Activated CD4-positive, alpha-beta T cell treated with anti-CD3 and anti-CD28 coated beads, Interleukin-2, Interleukin-4, amounts not matched to agents 100 ng/mL and 50 ng/mL, durations not matched to agents 16 hours and 8 hours (primary cell): ENCODE results near the gene TSPAN3.

ENCODE experiments used
- DNase-seq: peaks from one replicate; pipeline ENCODE4 v3.0.0-alpha.2; 2020; ENCODE audit warnings: low spot score

The TSPAN3 gene

DNA sequence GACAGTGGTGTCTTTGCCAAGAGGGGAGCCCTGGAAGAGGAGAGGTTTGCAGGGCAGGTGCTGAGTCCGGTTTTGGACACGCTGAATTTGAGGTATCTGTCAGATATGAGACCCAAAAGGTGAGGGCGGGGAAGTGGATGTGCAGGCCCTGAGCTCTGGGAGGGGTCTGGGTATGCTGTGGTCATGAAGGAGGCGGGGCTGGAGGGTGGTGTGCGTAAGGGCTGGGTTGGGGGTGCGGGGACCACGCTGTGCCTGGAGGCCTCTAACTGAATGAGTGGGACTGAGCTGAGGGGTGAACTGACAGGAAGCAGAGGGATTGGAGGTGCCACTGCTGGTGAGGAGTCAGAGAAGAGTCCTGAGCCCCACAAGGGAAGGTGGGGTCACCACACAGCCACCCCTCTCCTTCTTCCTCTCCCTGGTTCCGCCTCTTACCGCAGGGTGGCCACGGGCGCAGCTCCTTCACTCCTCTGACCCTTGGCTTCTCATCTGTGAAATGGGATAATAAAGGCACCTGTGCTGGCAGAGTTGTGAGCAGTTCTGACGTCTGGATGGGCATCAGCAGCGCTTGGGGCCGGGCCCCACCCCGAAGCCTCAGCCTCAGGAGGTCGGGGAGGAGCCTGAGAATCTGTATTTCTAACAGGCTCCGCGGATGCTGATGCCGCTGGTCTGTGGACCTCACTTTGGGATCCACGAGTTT, 47.2 kb downstream of the TSPAN3 start:
- DNase-seq = no peak

DNA sequence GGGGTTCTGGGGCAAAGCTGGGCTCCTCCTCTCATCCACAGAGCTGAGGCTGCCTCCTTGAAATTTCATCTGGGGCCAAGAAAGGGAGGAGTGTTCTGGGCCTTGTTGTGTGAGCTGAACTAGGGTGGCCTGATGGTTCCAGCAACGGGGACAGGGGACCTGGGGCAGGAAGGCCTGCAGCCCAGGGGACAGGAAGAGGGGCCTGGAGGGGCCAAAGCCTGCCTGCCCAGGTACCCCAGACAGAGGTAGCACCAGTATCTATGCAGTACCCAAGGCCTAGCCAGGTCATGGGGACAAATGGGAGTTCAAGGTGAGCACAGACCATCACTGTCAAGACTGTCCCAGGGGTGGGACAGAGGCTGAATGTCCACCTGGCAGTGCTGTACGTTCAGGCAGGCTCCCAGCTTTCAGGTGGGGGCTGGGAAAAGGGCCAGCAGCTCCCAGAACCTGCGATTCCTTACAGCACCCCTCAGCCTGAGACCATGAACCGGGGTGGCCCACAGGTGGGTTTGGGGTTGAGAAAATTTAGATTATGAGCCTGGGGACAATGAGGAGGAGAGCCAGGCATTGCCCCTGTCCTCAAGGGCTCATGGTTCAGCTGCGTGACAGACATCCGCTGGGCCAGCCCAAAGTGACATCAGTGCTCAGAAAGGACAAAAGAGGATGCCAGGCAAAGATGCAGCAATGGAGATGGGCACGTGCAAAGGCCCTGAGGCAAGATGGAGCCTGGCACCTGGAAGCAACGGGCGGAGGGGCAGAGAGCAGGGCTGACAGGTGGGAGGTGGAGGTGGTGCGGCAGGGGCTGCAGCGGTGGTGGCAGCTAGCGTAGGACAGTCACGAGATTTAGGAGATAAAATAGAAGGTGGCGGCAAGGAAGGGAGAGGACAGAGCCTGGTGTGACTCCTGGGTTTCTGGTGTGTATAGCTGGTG, 48.0 kb downstream of the TSPAN3 start:
- no peak for DNase-seq

DNA sequence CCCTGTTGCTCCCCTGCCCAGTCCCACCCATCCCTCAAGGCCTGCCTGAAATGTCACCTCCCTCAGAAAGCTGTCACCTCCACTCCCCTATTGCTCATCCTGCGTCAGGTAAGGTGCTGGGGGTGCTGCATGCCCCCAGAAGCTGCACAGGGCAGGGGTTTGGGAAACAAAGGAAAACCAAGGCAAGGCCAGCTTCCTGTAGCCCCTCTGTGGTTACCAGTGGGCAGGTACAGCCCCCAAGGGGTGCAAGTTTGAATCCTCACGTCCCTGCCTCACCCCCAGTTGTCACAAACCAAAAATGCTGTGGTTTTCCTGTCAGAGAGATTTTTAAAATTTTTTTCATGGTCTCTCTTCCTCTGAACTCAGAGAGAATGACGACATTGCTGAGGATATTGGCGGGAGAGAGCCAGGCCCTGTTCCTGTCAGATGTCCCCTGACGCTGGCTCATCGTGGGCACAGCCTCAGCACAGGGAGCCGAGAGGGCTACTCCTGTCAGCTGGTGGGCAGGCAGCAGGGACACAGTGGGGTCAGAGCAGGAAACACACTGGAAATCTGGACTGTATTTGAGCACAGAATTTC, 49.0 kb downstream of the TSPAN3 start:
- DNase-seq = peak; percentile 81

DNA sequence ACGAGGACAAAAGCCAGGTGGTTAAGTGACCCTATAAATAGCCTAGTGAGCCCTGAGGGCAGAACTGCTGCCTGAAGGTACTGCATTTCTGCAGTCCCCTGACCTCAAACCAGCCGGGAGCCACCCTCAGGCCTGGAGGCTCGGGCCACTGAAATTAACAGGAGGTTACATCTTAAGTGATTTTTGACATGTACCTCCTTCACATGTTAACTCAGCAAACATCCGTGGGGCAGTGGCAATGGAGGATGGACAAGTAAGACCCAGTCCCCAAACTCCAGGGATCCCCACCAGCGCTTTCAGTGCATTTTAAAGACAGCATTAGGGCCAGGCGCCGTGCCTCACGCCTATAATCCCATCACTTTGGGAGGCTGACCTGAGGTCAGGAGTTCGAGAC, 49.8 kb downstream of the TSPAN3 start:
- no peak for DNase-seq

DNA sequence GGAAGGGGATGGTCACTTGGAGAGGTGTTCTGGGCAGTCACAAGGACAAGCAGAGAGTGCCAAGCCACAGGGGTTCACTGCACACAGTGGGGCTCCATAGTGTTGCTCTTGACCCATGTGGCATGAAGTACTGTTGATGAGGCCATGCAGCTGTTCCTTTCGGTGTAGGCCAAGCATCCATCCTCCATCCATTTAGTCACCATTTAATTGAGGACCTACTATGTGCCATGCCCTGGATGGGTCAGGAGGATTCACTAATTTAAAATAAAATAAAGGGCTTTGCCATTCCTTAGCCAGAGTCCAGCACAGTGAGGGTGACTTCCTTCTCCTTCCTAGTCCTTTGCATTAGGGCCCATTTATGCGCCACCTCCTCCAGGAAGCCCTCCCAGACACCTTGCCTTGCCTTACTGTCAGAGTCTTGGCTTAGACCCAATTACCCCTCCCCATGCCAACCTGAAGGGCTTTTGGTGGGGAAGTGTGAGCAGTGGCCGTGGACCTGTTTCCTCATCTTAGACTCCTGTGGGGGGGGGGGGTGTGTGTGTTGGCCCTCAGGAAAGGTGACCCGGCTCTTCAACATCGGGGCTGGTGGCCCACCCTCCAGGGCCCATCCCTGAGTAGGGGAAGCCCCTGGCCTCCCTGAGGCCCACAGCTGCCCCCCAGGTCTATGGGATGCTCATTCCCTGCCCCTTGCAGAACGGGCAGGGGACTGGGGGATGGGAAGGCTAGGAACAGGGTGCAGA, 50.4 kb downstream of the TSPAN3 start:
- no peak for DNase-seq

DNA sequence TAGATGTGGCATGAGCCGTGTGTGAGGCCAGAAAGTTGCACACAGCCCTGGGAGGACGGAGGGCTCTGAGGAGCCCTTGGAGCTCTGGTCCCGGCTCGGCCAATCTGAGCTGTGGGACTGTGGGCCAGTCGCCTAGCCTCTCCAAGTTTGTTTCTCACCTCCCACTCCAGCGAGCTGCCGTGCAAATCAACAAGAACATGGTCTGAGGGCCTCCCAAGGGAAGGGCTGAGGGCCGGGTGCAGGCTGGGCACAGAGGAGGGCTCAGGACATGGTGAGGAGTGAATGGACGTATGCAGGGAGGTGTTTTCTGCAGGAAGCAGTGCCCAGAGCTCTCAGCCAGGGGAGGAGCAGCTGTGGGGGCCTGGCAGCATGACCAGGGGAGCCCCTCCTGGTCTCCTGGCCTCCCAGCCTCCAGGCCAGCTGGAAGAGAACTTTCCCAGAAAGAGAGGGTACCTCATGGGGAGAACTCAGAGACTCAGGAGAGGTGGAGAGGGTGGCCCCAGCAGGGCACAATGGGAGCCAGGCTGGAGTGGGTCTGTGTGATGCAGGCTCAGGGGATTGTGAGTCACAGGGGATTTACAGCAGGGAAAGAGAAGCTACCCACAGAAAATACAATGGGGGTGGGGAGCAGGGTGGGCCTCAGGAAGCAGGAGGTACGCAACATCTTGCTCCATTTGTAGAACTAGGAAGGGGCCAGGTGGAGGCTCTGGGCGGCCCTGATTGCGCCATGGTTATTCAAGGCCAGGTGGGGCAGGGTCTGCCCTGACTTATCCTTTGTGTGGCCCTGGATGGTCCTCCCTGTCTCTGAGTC, 51.2 kb downstream of the TSPAN3 start:
- no peak for DNase-seq

DNA sequence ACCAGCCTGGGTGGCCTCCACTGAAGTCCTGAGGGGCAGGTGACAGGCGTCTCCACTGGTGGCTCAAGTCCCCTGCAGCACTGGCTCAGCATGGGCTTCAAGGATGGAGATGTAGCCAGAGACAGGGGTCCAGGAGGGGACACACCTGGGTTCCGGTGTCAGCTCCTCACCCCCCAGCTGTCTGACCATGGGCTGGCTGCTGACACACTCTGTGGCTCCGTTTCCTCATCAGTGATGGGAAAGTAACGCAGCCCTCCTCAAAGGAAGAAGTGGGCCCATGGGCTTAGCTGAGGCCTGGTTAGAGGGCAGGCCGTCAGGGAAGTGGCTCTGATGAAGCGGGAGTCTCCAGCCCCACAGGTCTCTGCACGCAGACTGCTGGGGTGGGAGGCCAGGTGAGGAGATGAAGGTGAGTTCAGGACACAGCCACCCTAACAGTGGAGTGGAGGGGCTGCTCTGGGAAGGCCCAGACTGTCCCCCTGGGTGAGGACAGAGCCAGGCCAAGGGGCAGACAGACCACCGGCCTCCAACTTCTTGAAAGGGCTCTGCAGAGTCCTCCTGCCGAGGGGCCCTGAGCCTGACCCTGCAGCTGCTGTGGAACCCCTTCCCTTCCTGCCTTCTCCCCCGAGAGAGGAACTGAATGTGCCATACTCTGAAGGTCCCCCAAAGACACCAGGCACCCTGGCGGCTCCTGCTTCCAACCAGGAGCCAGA, 52.0 kb downstream of the TSPAN3 start:
- DNase-seq = no peak

DNA sequence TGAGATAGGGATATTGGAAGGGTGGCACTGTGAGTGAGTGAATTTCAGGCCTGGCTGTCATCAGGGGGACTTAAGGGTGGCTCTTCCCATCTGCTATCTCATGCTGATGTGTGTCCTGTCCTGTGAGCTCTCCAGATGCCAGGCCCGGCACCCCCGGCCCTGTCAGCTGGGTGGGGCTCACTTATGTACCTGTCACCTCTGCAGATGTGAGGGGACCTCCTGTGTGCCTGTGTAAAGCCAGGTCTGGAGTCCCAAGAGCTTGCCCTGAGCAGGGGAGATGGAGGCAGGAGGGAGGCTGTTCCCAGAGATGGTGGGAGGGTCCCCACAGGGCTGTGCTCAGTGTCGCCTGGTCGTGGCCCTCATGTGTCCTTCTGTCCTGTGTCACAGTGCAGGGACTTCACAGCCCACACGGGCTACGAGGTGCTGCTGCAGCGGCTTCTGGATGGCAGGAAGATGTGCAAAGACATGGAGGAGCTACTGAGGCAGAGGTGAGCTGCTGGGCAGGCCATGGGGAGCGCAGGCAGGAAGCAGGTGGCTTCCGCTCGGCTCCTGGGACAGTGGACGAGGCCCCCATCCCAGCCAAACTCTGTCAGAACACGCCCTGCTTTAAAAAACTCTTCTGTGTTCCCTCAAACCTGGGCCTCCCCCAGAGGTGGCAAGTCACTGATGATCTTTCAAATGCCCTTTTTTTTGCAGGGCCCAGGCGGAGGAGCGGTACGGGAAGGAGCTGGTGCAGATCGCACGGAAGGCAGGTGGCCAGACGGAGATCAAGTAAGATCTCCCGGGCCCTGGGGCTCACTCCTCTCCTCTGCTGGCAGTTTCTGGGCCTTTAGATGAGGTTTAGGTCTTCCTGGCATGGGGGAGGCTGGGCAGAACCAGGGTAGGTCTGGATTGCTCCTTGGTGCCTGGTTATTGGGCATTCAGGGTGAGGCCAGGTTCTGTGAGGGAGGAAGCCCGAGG, 52.9 kb downstream of the TSPAN3 start:
- DNase-seq = no peak

DNA sequence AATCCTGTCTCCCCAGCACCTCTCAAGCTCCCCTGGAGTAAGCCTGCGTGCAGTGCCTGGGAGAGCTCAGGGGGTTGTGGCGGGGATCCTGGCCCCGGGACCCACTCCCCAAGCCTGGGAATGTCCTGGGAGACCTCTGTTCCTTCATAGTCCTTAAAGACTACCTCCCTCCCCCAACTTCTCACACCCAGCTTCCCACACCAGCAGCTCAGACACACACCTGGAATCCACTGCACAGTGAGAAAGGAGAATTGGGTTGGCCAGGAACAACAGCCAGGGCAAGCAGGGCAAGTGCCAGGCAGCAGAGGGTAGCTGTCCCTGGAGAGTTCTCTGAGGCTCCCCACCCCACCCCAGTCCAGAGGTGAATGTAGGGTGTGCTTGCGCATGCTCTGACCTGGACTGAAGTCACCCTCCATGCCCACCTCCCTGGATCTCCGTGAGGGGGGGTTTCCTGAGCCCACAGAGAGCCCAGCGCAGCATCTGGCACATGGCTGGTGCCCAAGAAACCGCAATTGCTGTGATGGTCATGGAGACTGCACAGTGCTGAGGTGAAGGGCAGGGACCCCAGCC, 53.7 kb downstream of the TSPAN3 start:
- DNase-seq = no peak

DNA sequence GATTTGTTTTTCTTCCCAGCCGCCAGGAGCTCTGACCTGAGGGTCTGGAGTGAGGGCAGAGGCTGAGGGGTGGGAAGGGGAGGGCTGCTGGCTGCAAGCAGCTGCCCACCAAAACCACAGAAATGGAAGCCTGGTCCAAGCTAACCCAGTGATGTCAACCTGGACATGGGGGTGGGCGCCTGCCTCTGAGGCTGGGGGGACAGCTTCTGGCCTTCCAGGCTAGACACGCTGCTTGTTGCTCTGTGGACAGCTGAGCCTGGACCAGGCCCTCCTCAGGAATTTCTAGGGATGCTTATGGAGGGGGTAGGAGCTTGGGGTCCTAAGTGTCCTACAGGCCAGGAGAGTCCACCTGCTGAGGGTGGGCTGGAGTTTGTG, 54.6 kb downstream of the TSPAN3 start:
- no peak for DNase-seq

DNA sequence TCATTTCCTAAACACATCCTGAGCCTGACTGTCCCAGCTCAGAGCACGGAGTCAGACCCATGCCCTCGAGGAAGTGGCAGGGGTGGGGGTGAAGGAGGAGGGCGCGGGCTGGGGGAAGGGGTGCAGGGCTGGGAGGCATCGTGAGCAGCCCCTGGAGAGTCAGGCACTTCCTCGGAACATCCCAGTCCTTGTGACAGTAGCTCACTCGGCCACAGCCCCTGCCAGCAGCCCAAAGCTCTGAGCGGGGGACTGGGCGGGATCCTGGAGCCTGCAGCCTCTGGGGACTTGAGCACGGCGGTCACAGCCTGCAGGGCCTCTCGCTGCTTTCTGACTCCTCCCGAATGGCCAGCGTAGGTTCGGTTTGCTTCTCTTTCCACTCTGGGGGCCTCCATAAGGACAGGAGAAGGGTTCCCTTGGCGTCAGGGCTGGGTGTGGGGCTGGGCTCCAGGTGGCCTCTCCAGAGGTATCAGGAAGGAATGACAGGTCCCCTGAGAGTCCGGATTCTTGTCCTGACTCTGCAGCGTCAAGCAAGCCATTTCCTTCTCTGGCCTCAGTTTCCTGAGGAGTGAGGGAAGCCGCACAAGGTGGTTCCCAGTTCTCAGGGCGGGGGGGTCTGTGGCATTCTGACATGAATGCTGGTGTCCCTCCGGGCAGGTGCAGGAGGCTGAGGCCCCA, 55.1 kb downstream of the TSPAN3 start:
- DNase-seq = no peak

DNA sequence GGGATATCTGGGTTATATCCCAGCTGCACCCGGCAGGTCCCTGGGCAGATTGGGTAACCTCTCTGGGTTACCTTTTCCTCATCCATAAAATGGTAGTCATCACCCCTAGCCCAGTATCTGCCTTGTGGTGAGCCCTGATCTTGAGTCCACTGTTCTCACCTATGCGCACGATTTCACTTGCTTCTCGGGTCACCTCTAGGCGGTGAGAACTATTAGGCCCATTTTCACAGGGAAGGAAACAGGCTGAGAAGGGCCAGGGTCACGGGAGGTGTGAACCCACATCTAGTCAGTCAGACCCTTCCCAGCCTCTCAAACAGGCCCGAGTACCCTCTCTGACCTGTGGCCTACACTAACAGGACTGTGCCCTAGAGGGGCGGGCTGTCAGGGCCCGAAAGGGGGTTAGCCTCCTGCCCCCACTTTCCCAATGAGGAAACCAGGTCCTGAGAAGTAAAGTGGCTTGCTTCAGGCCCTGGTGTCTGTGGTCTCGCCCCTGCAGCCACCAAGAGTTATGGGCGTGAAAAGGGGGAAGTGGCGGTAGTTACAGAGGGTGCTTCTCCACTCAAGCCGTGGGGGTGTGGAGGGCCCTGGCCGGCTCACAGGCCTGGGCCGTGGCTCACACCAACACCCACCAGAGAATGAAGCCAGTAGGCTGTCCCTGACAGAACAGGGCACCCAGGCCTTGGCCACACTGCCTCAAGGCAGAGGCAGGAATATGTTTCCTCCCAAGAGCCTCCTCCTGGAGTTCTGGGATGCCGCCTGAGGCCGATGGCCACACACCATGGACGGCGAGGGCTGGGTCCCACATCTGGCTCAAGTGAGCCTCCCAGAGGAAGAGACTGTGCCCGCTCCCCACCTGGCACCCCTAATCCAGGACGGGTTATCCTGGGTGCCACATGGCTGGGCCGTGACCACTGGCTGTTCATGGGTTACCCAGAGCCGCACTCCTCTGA, 56.5 kb downstream of the TSPAN3 start:
- DNase-seq = no peak

DNA sequence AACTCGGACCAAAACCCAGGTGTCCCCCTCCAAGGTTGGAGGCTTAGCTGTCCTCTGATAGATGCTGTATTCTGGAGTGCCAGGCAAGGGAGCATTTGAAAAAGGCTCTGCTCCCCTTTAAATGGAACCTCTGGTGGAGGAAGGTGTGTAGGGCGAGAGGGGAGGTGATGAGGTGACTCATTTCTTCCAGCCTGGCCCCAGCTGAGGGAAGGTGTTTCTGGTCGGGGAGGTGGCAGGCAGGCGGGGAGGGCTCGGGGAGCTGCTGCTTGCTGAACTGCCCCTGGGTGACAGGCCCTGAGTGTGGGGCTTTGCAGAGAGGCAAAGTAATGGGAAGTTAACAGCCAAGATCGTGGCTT, 57.2 kb downstream of the TSPAN3 start:
- DNase-seq = peak; percentile 90

DNA sequence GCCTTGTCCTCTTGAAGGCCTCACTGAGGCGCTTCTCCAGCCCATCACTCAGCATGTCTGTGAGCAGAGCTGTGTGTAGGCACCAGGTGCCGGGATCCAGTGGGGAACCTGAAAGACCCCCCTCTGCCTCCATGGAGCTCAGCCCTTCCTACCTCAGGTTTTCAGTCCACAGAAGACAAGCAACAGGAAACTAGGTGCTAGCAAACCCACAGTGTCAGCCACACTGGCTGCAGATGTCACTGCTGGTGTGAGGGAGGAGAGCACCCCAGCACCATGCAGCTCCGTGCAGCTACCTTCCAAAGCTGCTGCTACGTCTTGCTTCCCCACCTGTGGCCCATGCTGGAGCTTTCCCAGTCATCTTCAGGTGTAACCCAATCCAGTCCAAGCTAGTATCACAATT, 58.0 kb downstream of the TSPAN3 start:
- DNase-seq = no peak

DNA sequence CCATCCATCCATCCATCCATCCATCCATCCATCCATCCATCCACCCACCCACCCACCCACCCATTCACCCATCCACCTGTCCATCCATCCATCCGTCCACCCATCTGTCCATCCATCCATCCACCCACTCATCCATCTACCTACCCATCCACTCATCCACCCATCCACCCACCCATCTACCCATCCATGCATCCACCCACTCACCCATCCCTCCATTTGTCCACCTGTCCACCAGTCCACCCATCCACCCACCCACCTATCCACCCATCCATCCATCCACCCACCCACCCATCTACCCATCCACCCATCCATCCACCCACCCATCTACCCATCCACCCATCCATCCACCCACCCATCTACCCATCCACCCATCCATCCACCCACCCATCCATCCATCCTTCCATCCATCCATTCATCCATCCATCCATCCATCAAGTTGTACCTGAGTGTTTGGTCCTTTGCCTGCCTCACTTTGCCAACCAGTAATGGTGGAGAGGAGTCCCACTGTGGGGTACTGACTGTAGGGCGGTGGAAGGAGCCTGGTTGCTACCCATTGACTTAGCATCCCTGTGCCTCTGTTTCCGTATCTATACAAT, 58.7 kb downstream of the TSPAN3 start:
- no peak for DNase-seq

DNA sequence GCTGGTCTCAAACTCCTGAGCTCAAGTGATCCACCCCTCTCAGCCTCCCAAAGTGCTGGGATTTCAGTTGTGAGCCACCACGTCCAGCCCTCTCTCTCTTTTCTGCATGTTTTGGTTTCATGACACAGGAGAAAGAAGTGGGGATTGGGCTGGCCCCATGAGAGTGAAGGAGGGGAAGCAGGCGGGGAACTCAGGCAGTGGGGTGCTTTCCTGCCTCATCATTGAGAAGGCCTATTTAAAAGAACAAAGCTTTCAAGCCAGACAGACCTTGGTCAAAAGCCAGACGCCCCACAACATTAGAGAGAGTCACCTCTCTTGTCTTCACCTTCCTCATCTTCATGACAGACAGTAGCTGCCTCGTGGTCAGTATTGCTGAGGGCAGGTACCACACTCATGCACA, 60.1 kb downstream of the TSPAN3 start:
- DNase-seq = no peak

DNA sequence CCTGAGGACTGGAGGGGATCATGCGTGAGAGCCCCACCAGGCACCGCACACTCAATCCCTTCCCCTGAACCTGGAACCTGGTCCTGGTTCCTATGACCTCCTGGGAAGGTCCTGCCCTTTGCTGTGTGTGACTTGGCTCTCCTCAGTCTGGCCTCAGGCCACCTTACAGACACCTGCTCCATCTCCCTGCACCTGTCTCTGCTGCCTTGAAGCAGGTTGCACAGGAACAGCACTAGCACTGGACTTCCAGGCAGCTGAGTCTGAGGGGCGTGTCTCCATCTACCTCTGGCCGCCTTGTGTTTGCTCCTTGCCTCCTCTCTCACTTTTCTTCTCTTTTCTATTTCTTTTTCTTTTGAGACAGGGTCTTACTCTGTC, 60.6 kb downstream of the TSPAN3 start:
- DNase-seq = no peak
